COLO668 (cell line): ENCODE data around the gene TMPRSS7.
"Not testable (repeated sequence)": the region's sequence is repeated elsewhere in the genome, so short reads cannot be mapped to it uniquely, and the experiment has no call there.

Experiments
- DNase-seq: peaks from one replicate; lab custom pipeline; 2025; ENCODE audit not compliant: unreplicated experiment; lab: John Stamatoyannopoulos, UW

The TMPRSS7 gene

DNA sequence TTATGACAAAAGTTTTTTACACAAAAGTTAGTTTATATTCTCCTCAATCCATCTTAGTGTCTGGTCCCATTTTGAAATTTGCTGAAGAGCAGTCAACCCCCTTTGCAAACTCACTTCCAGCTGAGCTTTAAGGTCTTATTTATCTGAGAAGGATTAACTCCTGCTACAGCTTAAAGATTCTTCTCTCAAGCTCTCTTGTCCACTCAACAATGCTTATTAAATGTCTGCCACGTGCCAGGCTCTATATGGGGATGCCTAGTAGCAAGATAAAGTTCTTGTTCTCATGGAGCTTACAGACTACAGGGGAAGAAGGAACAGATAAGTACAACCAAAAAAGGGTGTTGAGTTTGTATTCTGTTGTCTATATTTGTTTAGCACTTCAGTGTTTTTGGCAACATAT, 18.7 kb downstream of the TMPRSS7 start:
- no peak for DNase-seq

DNA sequence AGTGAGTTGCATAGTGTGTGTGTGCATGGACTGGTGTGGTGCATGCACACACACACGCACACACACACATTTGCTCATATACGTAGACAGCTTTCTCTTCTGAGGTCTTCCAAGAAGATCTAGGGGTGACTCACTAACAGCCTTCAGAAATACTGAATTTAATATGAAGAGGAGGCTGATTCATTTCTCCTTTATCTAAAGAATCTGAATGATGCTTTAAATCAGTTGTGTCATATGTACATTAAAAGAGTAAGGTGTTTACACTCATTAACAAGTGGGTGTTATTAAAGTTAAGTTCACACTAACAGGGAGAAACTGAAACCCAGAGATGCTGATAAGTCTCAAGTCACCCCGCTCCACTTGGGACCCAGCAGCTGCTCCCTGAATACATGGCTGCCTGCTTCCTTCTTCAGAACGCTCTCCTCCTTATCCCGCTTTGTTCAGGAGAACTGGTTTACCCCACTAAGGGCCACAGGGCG, 22.0 kb downstream of the TMPRSS7 start:
- no peak for DNase-seq

DNA sequence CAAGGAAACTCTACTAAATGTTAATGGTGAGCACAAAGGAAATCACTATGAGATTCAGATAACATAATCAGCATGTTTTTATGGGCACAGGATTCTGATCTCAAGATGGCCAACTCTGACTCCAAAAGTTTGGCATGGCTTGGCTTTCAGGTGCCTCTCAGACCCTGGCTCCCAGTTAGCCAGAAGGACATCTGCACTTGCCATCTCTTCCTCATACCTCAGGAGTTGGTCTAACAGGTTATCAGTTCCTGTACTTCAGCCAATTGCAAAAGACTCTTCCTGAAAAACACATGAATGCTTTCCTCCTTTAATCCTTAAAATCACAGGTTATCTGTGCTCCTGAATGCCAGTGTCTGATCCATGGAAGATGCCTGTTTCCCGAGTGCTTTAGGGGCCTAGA, 25.0 kb downstream of the TMPRSS7 start:
- no peak for DNase-seq

DNA sequence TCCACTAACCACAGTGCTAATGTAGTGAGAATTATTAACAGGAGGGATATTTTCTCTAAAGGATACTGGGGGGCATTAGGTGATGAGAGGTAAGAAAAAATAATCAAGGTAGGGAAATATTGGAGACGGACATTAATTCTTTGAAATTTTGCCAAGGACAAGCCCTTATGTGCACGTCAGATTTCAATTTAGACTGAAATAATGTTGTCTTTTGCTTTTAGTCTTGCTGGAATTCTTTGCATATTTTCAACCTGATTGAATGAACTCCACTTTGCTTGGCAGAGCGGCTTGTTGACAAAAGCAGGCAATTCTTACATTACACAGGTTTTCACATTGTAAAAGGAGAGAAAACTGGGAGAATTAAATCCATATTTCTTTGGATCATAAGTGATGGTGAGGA, 26.6 kb downstream of the TMPRSS7 start:
- DNase-seq: no peak

DNA sequence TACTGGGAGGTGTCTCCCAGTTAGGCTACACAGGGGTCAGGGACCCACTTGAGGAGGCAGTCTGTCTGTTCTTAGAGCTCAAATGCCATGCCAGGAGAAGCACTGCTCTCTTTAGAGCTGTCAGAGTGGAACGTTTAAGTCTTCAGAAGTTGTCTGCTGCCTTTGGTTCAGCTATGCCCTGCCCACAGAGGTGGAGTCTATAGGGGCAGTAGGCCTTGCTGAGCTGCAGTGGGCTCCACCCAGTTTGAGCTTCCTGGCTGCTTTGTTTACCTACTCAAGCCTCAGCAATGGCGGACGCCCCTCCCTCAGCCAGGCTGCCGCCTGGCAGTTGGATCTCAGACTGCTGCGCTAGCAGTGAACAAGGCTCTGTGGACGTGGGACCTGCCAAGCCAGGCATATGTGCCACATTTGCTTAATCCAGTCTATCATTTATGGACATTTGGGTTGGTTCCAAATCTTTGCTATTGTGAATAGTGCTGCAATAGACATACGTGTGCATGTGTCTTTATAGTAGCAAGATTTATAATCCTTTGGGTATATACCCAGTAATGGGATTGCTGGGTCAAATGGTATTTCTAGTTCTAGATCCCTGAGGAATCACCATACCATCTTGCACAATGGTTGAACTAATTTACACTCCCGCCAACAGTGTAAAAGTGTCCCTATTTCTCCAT, 38.0 kb downstream of the TMPRSS7 start:
- DNase-seq: not testable (repeated sequence)

DNA sequence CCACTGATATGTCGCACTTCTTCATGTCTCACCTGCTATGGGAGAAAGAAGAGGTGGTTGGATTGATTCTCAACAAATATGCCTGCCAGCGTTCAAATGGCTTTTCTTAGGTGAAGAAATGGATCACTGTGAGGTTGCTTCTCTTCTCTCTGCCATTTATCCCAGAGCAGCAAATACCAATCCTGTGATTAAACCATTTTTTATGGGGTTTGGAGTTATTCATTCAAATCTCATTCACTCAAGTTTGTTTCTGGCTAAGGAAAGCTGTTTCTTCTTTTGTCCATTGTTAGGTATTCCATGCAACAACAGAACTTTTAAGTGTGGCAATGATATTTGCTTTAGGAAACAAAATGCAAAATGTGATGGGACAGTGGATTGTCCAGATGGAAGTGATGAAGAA, 39.5 kb downstream of the TMPRSS7 start:
- no peak for DNase-seq

DNA sequence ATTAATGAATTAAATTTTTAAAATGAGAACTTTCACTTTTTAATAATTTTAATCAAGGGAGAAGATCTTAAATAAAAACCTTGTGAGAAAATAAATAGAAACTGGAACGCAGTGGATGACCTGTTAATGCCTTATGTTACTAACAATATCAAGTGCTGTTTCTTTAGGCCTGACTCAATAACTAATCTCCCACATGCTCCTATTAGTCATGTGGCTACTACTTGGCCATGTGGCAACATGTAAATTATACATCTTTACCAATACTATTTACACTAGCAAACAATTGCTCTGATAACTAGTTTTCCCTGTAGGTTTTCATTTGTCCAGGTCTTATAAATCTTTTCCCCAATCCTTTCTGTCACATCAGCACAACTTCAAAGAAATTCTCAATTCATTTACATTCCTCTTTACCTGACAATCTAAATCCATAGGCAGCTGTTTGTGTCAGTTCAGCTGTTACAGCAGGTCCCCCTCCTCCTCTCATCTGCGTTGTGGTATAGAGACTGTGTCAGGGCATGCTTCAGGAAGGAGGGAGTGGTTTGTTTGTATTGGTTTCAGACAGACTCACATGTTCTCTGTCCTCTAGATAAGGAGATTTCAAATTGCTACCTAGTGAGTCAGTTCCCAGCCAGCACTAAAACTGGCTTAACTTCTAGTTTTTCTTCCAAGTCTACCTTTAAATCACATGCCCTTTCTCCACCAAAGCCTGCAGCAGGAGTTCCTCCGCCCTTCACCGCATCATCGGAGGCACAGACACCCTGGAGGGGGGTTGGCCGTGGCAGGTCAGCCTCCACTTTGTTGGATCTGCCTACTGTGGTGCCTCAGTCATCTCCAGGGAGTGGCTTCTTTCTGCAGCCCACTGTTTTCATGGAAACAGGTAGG, 40.3 kb downstream of the TMPRSS7 start:
- peak; percentile 40 for DNase-seq

DNA sequence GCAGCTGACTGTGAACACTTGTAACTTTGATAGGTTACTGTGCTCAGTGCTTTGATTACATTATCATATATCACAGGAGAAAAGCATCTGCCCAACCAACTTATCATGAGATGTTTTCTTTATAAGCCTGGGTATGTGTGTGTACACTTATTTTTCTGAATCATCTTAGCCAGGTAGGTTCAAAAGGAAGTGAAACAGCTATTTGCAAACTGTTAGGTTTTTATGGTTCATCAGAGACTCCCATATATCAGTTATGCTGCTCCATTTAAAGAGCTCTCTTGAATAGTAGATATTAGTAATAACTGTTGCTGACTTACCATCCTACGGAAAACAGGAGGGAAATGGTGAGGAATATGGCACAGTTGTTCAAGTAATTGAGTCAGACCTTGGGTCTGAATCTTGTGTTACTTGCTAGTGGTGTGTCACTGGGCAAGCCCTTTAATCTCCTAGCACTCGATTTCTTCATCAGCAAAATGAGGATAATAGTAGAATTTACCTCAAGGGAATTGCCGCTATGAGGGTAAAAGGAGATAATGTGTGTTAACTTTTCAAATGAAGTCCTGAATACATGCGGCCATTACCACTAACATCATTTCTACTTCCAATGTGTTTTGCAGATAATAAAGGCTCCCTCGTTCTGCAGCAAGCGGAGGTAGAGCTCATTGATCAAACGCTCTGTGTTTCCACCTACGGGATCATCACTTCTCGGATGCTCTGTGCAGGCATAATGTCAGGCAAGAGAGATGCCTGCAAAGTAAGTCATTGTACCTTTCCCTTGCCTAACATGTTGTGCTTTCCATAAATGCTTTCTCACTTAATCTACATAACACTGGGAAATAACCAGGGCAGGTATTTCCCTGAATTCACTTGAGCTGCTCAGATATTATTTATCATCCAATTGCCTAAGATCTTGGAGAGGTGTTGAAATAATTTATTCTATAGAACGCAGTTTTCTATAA, 43.9 kb downstream of the TMPRSS7 start:
- DNase-seq: no peak

DNA sequence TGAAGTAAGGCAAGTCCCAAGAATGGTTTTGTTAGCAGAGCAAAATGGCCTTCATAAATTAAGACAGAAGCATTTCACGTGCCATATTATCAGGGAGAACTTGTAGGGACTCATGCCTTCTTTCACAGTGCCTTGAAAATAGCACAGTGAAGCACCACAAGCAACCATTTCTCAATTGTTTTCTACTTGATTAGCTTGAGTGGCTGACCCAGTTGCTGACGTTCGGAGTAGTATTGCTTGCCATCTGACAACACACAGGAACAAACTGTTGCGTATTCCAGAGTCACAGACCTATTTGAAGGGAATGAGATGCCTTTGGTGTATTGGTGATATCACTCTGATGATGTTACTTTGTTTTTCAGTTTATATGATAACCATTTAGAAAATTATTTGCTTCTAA, 48.7 kb downstream of the TMPRSS7 start:
- DNase-seq: no peak

DNA sequence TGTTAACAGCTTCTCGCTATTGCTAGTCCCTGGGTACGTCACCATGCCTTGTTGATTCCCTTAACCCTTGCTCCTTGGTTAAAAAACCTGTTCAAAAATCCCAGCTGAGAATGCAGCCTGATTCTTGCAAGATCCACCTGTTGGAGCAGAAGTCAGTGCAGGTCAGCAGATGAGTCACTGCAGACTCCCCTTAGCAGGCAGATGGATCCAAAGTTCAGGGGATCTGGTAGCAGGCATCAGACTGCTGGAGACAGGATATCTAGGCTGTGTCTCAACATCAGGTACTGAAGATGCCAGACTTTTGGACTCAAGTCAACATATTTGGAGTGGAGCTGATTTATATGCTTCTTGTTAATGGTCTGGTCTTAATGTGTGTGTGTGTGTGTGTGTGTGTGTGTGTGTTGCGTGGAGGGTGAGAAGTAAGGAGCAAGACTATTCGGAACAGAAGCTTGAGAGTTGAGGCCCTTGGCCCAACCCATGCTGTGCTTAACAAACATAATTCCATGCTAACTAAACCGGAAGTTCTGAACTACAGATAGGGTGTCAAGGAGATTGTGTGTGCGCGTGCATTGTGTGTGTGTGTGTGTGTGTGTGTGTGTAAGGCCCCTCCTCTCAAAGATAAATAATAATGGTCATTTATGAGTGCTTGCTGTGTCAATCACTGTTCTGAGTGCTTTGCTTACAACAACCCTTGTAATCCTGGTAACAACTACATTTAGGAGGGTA, 50.6 kb downstream of the TMPRSS7 start:
- no peak for DNase-seq

DNA sequence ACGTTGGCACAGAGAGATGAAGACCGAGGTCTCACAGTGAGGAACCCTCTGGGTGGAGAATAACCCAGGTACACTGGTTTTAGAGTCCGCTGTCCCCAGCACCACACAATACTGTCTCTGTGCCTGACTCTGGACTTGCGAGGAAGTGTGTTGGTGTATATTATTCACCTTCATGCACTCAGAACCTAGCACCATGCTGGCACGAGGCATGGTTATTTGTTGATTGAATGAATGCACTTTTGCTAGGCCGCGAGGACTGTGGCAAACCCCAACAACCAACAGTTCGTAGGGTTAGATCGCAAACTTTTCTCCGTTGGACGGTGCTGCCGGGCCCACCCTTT, 51.2 kb downstream of the TMPRSS7 start:
- no peak for DNase-seq

DNA sequence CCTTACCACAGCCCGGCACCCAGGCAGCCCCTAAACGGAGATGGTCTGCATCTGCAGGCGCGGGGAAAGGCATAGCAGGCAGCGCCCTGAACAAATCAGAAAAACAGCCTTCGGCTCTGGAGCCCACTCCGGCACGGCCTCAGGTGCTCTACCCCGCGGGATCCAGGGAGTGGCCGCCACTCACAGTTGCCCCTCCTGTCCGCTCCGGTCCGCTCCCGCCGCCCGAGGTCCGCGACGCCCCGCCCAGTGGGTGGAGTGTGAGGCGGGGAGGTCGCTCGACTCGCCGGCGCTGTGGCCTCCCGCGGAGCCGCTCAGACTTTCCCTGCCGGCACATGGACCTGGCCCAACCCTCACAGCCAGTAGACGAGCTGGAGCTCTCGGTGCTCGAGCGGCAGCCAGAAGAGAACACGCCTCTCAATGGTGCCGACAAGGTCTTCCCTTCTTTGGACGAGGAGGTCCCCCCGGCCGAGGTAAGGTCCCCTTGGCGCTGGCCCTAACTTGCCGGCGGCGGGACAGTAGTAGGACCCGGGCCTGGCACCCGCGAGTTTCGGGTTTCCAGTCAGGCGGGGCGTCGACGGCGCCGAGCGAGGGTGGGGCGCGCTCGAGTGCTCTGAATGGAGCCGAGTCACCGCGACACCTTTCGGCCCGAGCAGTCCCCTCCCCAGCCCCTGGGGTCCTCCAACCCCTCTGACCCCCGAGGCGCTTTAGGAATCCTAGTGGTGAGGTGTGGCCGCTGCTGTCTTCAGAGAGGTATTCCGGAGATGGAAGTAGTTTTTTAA, 51.7 kb downstream of the TMPRSS7 start, which contains the start of gene C3orf52:
C3orf52 (plus strand) TSS at position 314 of the 779 bp plus-strand sequence; CDS start at position 333, 19 bp downstream.
- DNase-seq: peak; percentile 88

DNA sequence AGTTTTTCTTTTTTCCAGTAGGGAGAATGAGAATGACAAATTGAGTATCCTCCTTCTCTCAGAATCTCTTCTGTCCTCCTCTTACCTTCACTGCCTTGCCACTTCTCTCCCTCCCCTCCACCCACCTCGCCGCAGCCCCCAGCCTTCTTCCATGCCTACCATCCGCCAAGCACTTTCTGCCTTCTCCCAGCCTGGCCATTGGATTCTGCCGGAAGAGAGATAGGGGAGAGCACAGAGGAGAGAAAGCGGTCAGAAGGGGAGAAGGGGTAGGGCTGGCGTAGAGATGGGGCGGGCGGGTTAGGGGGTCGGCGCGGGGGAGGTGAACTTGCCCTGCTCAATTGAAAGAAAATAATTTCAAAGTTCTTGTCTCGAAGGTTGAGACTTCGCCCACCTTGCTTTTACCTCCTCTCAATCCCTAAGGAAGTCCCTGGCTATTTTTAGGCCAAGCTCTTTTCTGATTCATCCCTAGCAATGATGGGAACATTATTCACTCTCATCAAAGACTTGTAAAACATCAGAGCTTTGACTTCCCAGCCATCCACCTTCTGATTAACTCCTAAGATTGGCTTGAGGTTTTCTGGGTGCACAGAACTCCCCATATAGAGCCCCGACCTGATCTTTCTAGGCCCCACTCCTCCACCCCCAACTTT, 52.5 kb downstream of the TMPRSS7 start:
- no peak for DNase-seq

DNA sequence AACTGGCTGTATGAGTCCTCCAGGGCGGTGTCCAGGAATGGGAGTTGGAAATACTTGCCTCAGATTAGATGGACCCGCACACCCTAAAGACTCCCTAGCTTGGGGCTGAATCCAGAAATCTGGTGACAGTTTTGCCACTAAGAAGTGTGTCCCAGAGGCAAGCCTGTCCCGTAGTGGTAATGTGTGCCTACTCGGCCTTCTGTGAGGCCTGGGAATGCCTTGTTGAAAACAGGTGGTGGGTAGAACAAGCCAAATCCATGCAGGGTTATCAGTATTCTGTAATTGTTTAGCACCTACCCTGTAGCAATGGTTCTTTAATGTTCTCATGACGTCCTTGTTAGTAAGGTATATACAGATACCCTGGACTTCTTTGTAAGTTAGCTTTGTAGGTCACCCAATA, 53.2 kb downstream of the TMPRSS7 start:
- DNase-seq: peak; percentile 3

DNA sequence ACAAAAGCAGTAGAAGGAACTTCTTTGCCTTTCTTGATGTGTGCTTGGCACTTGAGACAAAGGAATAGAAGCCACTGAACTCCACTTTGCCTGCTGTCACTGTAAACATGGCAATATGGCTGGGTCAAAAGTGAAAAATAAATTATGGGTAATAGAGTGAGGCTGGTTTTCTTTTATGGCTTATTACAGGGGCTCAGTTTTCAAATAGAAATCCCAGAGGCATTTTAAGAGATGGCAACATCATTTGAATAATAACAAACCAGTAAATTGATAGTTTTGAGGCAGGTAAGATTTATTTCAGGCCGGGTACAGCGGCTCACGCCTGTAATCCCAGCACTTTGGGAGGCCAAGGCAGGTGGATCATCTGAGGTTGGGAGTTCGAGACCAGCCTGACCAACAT, 54.4 kb downstream of the TMPRSS7 start:
- DNase-seq: no peak

DNA sequence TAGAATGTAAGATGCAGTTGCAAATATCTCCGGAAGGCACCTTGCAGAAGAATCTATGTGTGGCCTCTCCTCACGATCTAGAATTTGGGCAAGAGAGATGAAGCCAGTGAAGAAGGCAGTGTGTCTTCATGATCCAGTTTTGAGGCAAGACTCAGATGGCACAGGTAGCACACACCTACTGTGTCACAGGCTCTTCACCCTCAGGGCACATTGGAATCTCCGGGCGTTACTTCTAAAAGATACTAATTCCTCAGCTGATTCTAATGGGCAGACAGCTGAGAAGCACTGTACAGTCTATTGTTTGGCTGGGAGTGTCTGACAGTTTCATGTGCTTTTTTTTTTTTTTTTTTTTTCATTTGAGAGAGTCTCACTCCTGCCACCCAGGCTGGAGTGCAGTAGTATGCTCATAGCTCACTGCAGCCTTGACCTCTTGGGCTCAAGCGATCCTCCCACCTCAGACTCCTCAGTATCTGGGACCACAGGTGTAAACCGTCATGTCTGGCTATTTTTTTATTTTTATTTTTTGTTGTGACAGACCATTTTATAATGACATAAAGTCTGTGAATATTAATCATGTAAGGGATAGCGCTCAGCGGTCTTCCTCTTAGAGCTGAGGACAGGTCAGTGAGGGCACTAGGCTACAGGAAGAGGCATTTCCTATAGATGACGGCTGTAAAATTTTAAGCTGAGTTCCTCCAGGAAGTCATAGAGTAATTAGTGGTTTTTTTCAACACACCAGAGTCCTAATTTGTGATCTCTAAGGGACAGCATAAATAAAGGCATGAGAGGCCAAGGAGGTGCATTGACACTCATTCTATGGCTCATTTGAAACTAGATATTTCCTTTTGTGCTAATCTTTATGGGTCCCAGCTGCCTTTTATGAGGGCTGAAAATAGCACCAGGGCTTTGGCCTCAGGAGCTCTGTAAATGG, 55.7 kb downstream of the TMPRSS7 start:
- DNase-seq: peak; percentile 36

DNA sequence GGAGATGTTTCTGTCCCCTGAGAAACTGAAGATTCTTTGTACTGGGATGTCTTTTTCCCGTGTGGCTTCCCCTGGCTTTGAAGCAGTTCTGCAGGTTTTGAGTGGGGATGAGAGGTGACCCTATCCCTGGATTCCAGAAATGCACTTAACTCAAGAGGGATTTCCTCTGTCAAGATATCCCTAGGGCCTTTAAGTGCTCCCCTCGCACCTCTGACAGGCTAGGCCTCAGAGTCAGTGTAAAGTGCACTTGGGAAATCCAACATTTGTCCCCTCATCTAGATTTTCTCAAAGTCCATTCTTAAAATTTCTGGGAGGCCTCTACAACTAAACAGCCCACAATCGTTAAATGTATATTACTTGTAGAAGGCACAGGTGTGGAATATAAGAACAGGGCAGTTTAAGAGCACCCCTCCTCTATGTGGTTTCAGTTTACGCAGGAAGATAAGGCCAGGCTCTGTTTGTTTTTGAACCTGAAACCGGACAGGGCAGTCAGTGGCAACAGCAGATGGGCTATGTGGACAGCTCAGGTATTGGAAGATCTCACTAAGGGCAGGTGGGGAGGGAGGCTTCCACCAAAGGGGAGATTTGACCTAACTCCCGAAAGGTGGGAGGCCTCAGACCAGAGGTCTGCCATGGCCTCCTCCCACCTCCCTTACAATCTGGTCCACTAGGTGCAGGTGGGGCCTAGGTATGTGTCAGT, 56.5 kb downstream of the TMPRSS7 start:
- peak; percentile 40 for DNase-seq
